SK-N-SH (cell line): ENCODE measurements around the gene EFS. TPM values are rescaled to one million over a fixed set of nuclear protein-coding genes. Genes with fewer than 3 reads are reported as not detected.

Experiments used
- CTCF ChIA-PET: fragments of 300-600, 350-600 bp; formaldehyde crosslinking; extraction: SDS; loops from one replicate; lab custom pipeline; 2021; lab: Yijun Ruan, JAX
- POLR2A ChIA-PET: fragments of 350-600 bp; sonication (Branson Sonifier 250); formaldehyde crosslinking; extraction: SDS; loops from one replicate; lab custom pipeline; 2020; ENCODE audit warnings: antibody characterized with exemption, inconsistent platforms; lab: Yijun Ruan, JAX
- DNase-seq: peaks from one replicate; pipeline ENCODE4 v3.0.0; 2012
- H2AFZ ChIP-seq: fragments of 200-600 bp; sonication (generic); 2 replicates; pipeline ENCODE4 v1.8.1; 2016; ENCODE audit warnings: antibody characterized with exemption, mild to moderate bottlenecking, low read depth
- H3F3A ChIP-seq: fragments of 200-600 bp; sonication (generic); replicated peaks from 2 replicates; pipeline ENCODE3; 2016; ENCODE audit warnings: antibody characterized with exemption, mild to moderate bottlenecking; ENCODE audit not compliant: insufficient read depth
- H3K27ac ChIP-seq, 2 experiments: fragments of 200-500 bp in 1 of 2; fragments of 200-600 bp in 1 of 2; sonication (Bioruptor generic) in 1 of 2; sonication (generic), shearing (Covaris generic) in 1 of 2; 2 replicates each; pipeline versions ENCODE4 v1.5.1 to v1.6.1; 2014 to 2016; ENCODE audit warnings: low read depth in 2 of 2, inconsistent platforms in 1 of 2, low read length in 1 of 2, mild to moderate bottlenecking in 1 of 2, mixed read lengths in 1 of 2
- H3K27me3 ChIP-seq: fragments of 200-600 bp; sonication (generic), shearing (Covaris generic); 2 replicates; pipeline ENCODE4 v1.6.1; 2016; ENCODE audit warnings: mixed run types; ENCODE audit not compliant: insufficient read depth
- H3K36me3 ChIP-seq, 2 experiments: fragments of 200-500 bp in 1 of 2; fragments of 200-600 bp in 1 of 2; sonication (Bioruptor generic) in 1 of 2; sonication (generic) in 1 of 2; replicated peaks in 1 of 2; 2 replicates each; pipeline versions ENCODE3 to v1.5.1; 2014 to 2016; ENCODE audit warnings: low read length in 1 of 2, mild to moderate bottlenecking in 1 of 2; ENCODE audit not compliant: insufficient read depth in 2 of 2, control insufficient read depth in 1 of 2
- H3K4me1 ChIP-seq, 2 experiments: fragments of 200-500 bp in 1 of 2; fragments of 200-600 bp in 1 of 2; sonication (Bioruptor generic) in 1 of 2; sonication (generic), shearing (Covaris generic) in 1 of 2; 2 replicates each; pipeline versions ENCODE4 v1.5.1 to v1.6.1; 2014 to 2016; ENCODE audit warnings: low read depth in 1 of 2, low read length in 1 of 2, mixed run types in 1 of 2; ENCODE audit not compliant: insufficient read depth in 2 of 2, control insufficient read depth in 1 of 2
- H3K4me2 ChIP-seq: fragments of 200-600 bp; sonication (generic), shearing (Covaris generic); 2 replicates; pipeline ENCODE4 v1.6.1; 2017; ENCODE audit warnings: mixed run types
- H3K4me3 ChIP-seq, 2 experiments: fragments of 200-500 bp in 1 of 2; fragments of 200-600 bp in 1 of 2; sonication (Bioruptor generic) in 1 of 2; sonication (generic), shearing (Covaris generic) in 1 of 2; 2 replicates each; pipeline versions ENCODE4 v1.5.1 to v1.8.1; 2014 to 2016; ENCODE audit warnings: low read depth in 2 of 2, inconsistent platforms in 1 of 2, low read length in 1 of 2, mild to moderate bottlenecking in 1 of 2, mixed read lengths in 1 of 2, moderate library complexity in 1 of 2
- H3K79me2 ChIP-seq: fragments of 200-600 bp; sonication (generic); 2 replicates; pipeline ENCODE4 v1.8.1; 2017; ENCODE audit warnings: mild to moderate bottlenecking; ENCODE audit not compliant: insufficient read depth
- H3K9ac ChIP-seq: fragments of 200-600 bp; sonication (generic); 2 replicates; pipeline ENCODE4 v1.6.1; 2017; ENCODE audit warnings: mixed run types
- H3K9me2 ChIP-seq: fragments of 200-600 bp; sonication (generic); 2 replicates; pipeline ENCODE4 v1.6.1; 2017; ENCODE audit warnings: mixed run types
- H3K9me3 ChIP-seq: fragments of 200-600 bp; sonication (generic); 2 replicates; pipeline ENCODE4 v1.6.1; 2017; ENCODE audit warnings: mixed run types, mild to moderate bottlenecking, moderate library complexity
- H4K20me1 ChIP-seq: fragments of 200-600 bp; sonication (generic); 2 replicates; pipeline ENCODE4 v1.6.1; 2017; ENCODE audit warnings: mild to moderate bottlenecking, mixed run types; ENCODE audit not compliant: insufficient read depth
- CHD2 ChIP-seq: fragments of 150-350 bp; IDR thresholded peaks from 2 replicates; pipeline ENCODE4 v1.6.1; 2018; ENCODE audit warnings: low read length; ENCODE audit not compliant: partially characterized antibody
- EP300 ChIP-seq, 2 experiments: IDR thresholded peaks; 2 replicates each; pipeline versions ENCODE4 v1.4.0 to v1.6.1; 2012; ENCODE audit warnings: borderline replicate concordance in 1 of 2, low read depth in 1 of 2, low read length in 1 of 2
- FOXJ3 ChIP-seq: sonication (generic); formaldehyde crosslinking; IDR thresholded peaks from 2 replicates; pipeline ENCODE4 v1.5.1; 2020; ENCODE audit warnings: mild to moderate bottlenecking, missing genetic modification reagents
- MEF2A ChIP-seq: IDR thresholded peaks from 2 replicates; pipeline ENCODE4 v1.4.0; 2012; ENCODE audit warnings: low read depth, borderline replicate concordance
- MXI1 ChIP-seq: IDR thresholded peaks from 2 replicates; pipeline ENCODE4 v1.6.1; 2012; ENCODE audit warnings: mild to moderate bottlenecking, low read depth, low read length, improper control_type of control experiment
- NFIC ChIP-seq: IDR thresholded peaks from 2 replicates; pipeline ENCODE4 v1.4.0; 2012; ENCODE audit warnings: borderline replicate concordance
- NRF1 ChIP-seq: IDR thresholded peaks from 2 replicates; pipeline ENCODE4 v1.6.1; 2012; ENCODE audit warnings: low read depth, mild to moderate bottlenecking, low read length
- POLR2AphosphoS5 ChIP-seq: IDR thresholded peaks from 2 replicates; pipeline ENCODE4 v1.6.1; 2012; ENCODE audit warnings: low read depth, low read length
- RAD21 ChIP-seq: IDR thresholded peaks from 2 replicates; pipeline ENCODE4 v1.6.1; 2012; ENCODE audit warnings: mild to moderate bottlenecking, low read length
- RFX5 ChIP-seq: IDR thresholded peaks from 2 replicates; pipeline ENCODE4 v1.6.1; 2012; ENCODE audit warnings: mild to moderate bottlenecking, improper control_type of control experiment, low read length
- RXRA ChIP-seq: IDR thresholded peaks from 2 replicates; pipeline ENCODE4 v1.4.0; 2012; ENCODE audit warnings: low read depth, mild to moderate bottlenecking, borderline replicate concordance
- TAF1 ChIP-seq: IDR thresholded peaks from 2 replicates; pipeline ENCODE4 v1.6.1; 2012; ENCODE audit warnings: low read depth, mild to moderate bottlenecking, low read length, moderate library complexity, borderline replicate concordance
- WGBS: methylation state at CpG from one replicate; pipeline ENCODE4 v1.1.6; 2017; ENCODE audit warnings: low lambda C conversion rate; 5-methylcytosine and 5-hydroxymethylcytosine counted together
- polyA plus RNA-seq, 3 experiments: library from polyadenylated mRNA; depleted of rRNA; stranded (reverse); fragments of >200 nt; gene quantifications; 2 replicates each; pipeline ENCODE4 v1.2.3, GENCODE V29; 2012
- TF ChIP-seq, protein P1 (sequence below): fragments of 200-600 bp; sonication (generic); IDR thresholded peaks from 2 replicates; pipeline ENCODE4 v1.6.1; 2017; ENCODE audit warnings: antibody characterized with exemption, mild to moderate bottlenecking, moderate library complexity
- TF ChIP-seq, protein P2 (sequence below): IDR thresholded peaks from 2 replicates; pipeline ENCODE4 v1.4.0; 2012; ENCODE audit warnings: low read depth, borderline replicate concordance
- TF ChIP-seq, protein P3 (sequence below): IDR thresholded peaks from 2 replicates; pipeline ENCODE4 v1.6.1; 2012; ENCODE audit warnings: mild to moderate bottlenecking, low read depth, low read length, moderate library complexity

Gene EFS
- polyA plus RNA-seq, 1 of the 3 experiments (the other 2 are of a cell fraction): 4.4 TPM

DNA sequence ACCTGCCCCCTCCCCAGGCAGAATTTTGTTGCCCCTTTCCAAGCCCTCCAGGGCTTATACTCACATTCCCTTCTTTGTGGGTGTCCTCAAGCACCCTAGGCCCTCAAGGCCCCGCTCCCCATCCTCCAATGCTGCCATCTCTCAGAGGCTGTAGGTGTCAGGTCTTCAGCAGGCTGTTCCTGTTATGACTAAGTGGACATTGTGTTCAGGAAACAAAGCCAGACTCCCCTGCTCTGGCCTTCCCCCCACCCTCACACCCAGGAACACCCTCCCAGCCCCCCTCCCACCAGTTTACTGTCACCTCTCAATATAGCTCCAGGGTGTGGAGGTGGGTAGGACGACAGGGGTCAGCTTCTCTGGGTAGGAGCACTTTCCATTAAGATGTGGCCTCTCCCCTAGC lies 44.5 kb upstream of the EFS start:
- TF ChIP-seq TAF1 (no peak), RXRA (no peak), NFIC (no peak), MEF2A (no peak), MXI1 (no peak), FOXJ3 (CRISPR knock-in tag) (no peak), POLR2AphosphoS5 (no peak), EP300 (IDR thresholded peaks at IDR 0.05; ENCODE audit: borderline replicate concordance in 1 of 2, low read depth in 1 of 2, low read length in 1 of 2) (no peak), RAD21 (no peak), NRF1 (no peak), RFX5 (no peak), CHD2 (no peak)
- TF ChIP-seq, protein P1, sequence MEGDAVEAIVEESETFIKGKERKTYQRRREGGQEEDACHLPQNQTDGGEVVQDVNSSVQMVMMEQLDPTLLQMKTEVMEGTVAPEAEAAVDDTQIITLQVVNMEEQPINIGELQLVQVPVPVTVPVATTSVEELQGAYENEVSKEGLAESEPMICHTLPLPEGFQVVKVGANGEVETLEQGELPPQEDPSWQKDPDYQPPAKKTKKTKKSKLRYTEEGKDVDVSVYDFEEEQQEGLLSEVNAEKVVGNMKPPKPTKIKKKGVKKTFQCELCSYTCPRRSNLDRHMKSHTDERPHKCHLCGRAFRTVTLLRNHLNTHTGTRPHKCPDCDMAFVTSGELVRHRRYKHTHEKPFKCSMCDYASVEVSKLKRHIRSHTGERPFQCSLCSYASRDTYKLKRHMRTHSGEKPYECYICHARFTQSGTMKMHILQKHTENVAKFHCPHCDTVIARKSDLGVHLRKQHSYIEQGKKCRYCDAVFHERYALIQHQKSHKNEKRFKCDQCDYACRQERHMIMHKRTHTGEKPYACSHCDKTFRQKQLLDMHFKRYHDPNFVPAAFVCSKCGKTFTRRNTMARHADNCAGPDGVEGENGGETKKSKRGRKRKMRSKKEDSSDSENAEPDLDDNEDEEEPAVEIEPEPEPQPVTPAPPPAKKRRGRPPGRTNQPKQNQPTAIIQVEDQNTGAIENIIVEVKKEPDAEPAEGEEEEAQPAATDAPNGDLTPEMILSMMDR: no peak
- TF ChIP-seq, protein P2, sequence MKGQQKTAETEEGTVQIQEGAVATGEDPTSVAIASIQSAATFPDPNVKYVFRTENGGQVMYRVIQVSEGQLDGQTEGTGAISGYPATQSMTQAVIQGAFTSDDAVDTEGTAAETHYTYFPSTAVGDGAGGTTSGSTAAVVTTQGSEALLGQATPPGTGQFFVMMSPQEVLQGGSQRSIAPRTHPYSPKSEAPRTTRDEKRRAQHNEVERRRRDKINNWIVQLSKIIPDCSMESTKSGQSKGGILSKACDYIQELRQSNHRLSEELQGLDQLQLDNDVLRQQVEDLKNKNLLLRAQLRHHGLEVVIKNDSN: no peak
- TF ChIP-seq, protein P3, sequence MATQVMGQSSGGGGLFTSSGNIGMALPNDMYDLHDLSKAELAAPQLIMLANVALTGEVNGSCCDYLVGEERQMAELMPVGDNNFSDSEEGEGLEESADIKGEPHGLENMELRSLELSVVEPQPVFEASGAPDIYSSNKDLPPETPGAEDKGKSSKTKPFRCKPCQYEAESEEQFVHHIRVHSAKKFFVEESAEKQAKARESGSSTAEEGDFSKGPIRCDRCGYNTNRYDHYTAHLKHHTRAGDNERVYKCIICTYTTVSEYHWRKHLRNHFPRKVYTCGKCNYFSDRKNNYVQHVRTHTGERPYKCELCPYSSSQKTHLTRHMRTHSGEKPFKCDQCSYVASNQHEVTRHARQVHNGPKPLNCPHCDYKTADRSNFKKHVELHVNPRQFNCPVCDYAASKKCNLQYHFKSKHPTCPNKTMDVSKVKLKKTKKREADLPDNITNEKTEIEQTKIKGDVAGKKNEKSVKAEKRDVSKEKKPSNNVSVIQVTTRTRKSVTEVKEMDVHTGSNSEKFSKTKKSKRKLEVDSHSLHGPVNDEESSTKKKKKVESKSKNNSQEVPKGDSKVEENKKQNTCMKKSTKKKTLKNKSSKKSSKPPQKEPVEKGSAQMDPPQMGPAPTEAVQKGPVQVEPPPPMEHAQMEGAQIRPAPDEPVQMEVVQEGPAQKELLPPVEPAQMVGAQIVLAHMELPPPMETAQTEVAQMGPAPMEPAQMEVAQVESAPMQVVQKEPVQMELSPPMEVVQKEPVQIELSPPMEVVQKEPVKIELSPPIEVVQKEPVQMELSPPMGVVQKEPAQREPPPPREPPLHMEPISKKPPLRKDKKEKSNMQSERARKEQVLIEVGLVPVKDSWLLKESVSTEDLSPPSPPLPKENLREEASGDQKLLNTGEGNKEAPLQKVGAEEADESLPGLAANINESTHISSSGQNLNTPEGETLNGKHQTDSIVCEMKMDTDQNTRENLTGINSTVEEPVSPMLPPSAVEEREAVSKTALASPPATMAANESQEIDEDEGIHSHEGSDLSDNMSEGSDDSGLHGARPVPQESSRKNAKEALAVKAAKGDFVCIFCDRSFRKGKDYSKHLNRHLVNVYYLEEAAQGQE: no peak
- Histone ChIP-seq H3K36me3 (no peaks in the 10 kb centered on the region), H3K4me1 (peaks cover 0 to 9% of the 10 kb centered on the region in 2 experiments; a peak in 1 of 4 replicates), H3K9me3 (no peaks in the 10 kb centered on the region), H3K9me2 (no peaks in the 10 kb centered on the region), H3K79me2 (no peaks in the 10 kb centered on the region), H3K4me3 (no peak overlapping the region), H3F3A (no peaks in the 10 kb centered on the region), H3K9ac (no peak overlapping the region), H3K27me3 (peaks cover 41% of the 10 kb centered on the region), H3K4me2 (no peak overlapping the region), H4K20me1 (no peaks in the 10 kb centered on the region), H3K27ac (no peak overlapping the region), H2AFZ (no peak overlapping the region)
- DNase-seq: no peak
- POLR2A ChIA-PET: interaction anchor here (0.9 kb wide), 1 partner anchor 43 kb away, joined by 3 read pairs; no protein-coding TSS in a partner anchor
- CTCF ChIA-PET: no interaction called here
- WGBS: 8% methylated on average over 2 of the region's 2 CpGs
